Activated naive CD4-positive, alpha-beta T cell treated with anti-CD3 and anti-CD28 coated beads, Interleukin-2, amount 50 U/mL, for 16 hours (primary cell): ENCODE results near the gene STX7.

Source experiments
- DNase-seq: peaks from one replicate; pipeline ENCODE4 v3.0.0-alpha.2; 2020

STX7 gene

DNA sequence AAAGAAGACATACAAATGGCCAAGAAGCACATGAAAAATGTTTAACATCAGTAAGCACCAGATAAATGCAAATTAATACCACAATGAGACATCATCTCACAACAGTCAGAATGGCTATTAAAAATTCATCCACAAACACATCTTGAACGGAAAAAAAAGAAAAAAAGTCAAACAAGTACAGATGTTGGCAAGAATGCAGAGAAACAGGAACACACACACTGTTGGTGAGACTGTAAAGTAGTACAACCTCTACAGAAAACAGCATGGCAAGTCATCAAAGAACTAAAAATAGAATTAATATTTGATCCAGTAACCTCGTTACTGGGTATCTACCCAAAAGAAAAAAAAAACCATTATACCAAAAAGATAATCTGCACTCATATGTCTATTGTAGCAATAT is 6.5 kb downstream of the STX7 start:
- no peak for DNase-seq

DNA sequence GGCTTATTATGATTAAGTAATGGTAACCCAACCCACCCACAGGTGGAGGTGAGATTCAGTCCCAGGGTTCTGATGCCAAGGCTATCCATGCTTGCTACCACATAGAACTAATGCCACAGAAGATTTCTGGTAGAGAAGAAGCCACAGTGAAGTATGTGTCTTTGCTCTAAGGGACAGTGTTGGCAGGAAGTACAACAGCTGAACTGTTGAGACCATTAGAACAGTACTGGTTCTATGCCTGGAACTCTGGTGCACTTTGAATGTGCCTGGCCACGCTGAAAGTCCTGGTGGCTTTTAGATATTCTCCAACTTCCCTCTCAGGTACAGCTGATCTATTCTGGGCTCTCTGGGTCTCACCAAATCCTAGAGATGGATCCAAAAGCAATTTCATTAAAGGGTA is 7.8 kb downstream of the STX7 start:
- no peak for DNase-seq

- DNase-seq: no peak
Measured at GRCh38 chr6:132504757-132505156, 8.2 kb downstream of the STX7 start.

DNA sequence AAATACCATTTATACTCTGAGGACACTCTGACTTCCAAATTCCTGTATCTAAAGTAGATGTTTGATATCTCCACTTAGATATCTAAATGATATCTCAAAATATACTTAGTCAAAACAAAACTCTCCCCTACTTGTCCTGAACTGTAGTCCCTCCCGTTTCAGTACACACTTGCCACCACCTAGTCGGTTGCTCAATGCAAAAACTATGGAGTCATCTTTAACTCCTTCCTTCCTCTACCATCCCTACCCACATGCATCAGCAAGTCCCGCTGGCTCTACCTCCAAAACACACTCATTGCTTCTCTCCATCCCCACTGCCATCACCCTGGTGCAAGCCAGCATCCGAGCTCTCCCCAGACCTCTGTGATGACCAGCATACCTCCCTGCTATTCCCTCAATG is 13.2 kb downstream of the STX7 start:
- no peak for DNase-seq

GRCh38 chr6:132498638-132499037 is 14.3 kb downstream of the STX7 start:
- DNase-seq: no peak

- no peak for DNase-seq
Measured at GRCh38 chr6:132496519-132497180, 16.3 kb downstream of the STX7 start.

GRCh38 chr6:132495604-132496079 is 17.3 kb downstream of the STX7 start:
- no peak for DNase-seq

GRCh38 chr6:132494954-132495353 is 18.0 kb downstream of the STX7 start:
- DNase-seq: no peak

DNA sequence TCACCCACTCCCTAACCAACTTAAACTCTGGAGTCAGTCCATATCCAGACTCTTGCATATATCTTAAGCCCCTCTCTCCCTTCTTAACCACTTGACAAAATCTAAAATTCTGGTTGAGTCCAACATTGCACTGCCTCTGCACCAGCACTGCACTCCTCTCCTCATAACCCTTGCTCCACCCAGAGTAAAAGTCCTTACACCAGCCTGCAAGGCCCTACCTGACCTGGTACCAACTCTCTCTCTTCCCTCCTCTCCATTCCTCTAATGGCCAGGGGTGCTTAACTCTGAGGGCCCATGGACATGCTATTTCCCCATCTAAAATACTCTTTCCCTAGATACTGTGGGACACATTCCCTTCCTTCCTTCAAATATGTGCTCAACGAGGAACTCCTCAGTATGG is 21.0 kb downstream of the STX7 start:
- no peak for DNase-seq

- peak; percentile 19 for DNase-seq
Measured at GRCh38 chr6:132491303-132491702, 21.6 kb downstream of the STX7 start.

- DNase-seq: no peak
Measured at GRCh38 chr6:132490478-132491204, 22.3 kb downstream of the STX7 start.

GRCh38 chr6:132490024-132490423 is 22.9 kb downstream of the STX7 start:
- no peak for DNase-seq

DNA sequence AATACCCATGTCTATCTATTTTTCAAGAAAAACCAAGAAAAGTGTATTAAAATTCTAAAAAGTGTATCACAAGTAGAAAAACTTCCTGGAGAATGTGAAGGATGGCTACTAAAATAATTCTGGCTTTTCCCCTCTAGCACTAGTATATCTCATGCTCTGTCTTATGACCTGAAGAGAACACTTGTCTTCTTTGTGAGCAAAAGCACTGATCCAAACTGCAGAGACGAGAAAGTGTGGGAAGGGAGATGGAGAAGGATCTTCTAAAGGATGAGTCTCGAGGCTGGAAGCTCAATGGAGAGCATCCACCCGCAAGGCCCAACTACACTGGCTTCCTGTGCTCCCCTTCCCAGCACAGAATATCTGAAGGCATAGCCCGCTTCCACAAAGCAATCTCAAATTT is 23.5 kb downstream of the STX7 start:
- no peak for DNase-seq

GRCh38 chr6:132487762-132488161 is 25.2 kb downstream of the STX7 start:
- DNase-seq: no peak

GRCh38 chr6:132484680-132485018 is 28.3 kb downstream of the STX7 start:
- DNase-seq: no peak

GRCh38 chr6:132483779-132484679 is 28.9 kb downstream of the STX7 start:
- DNase-seq: peak; percentile 33

DNA sequence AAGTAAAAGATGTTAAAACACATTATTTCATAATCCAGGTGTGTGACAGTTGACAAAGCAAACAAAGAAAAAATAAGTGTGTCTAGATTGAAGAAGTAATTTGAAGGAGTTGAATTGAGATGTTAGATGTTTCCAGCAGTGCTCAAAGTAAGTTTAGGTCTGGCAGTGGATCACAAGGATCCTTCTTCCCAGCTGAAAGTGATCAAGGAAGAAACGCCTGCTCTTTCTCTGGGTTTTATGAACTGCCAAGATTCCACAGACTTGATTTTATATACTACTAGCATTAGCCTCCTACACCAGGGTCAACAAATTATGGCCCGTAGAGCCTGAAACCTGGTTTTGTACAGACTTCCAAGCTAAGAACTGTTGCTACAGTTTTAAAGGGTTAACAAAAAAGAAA is 30.3 kb downstream of the STX7 start:
- DNase-seq: no peak

GRCh38 chr6:132481189-132481588 is 31.7 kb downstream of the STX7 start:
- DNase-seq: no peak

DNA sequence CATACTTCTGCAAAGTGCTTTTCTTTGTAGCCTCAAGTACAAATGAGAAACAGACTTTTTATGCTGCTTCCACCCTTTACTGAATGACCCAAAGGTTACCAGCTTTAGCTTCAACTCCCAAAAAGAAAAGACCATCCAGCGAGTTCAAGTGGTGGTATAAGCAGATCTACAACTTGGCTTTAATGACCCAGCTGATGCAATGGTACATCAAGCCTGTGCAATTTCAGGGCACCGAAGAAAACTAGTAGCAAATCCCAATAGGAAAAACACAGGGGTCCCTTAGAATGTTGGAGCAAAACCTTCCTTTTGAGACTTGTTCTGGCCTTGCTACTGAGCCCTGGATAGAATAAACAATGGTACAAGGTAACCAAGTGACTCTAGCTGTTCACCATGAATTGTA is 33.8 kb downstream of the STX7 start:
- no peak for DNase-seq

GRCh38 chr6:132478674-132479073 is 34.2 kb downstream of the STX7 start:
- no peak for DNase-seq

GRCh38 chr6:132478266-132478665 is 34.6 kb downstream of the STX7 start:
- no peak for DNase-seq

DNA sequence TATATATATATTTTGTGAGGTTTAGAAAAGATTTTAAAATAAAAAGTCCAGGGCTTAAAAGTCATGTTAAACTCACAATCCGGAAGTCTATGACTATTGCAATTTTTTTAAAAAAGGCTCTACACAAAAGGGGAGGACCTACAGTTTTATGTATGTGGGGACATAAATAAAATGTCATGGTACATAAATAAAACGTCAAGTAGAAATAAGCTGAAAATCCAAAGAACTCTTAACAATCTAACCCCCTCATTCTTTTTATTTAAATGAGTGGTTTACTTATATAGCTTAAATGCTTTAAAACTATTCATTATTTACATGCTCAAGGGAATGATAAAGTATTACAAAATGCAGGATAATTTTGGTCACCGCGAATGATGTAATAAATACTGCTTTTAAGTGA is 36.2 kb downstream of the STX7 start:
- no peak for DNase-seq

DNA sequence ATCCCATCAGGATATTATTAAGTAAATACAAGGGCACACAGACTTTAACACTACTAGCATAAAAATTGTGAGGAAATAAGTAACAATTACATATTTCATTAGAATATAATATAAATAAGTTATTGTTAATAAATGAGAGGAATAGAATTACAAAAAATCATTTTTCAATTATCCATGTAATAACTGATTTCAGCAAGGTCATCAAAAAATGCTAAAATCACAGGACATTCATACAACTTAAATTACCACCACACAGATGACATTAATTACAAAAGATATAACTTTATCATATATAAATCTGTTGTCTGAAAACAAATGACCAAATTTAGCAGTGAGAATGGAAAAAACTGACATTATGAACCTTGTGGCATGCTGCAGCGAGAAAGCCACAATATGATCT is 37.0 kb downstream of the STX7 start:
- DNase-seq: no peak

DNA sequence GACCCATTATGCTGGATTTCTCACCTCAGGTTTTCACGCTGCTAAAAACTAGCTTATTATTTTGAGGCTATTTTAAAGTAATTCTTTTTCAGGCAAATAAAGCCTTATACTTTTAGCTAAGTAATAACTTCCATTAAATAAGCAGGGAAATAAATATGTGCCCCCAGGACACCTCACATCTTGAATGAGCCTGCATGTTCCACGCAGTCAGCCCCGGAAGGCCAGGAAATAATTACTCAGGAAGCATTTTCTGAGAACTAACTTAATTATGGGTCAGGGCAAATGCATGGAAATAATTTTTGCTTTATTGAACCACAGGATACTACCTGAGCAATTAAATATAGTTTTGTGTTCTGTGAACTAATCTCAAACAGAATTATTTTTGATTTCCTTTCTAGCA is 41.1 kb downstream of the STX7 start:
- DNase-seq: no peak
